ENCODE data around the gene MZF1.

The MZF1 gene

GRCh38 chr19:58513694-58514563 lies 59.2 kb downstream of the MZF1 start:
- peak overlapping the region; percentile 41 to 45 for H3K4me3 ChIP-seq
- H3K27me3 ChIP-seq: no peaks in the 10 kb centered on the region
- peak; percentile 72 to 73 for TF ChIP-seq CTCF (IDR thresholded peaks at IDR 0.05)
- H3K4me1 ChIP-seq: peaks cover 16 to 55% (median 38%) of the 10 kb centered on the region in 4 donors
- intact Hi-C loops (cut with DNase I; ENCODE audit: low total_unique reads): no loop called here
- peak overlapping the region; percentile 24 to 48 for H3K27ac ChIP-seq
- peaks cover 15 to 31% (median 17%) of the 10 kb centered on the region in 3 donors for H3K36me3 ChIP-seq
- no peaks in the 10 kb centered on the region for H3K9me3 ChIP-seq
- DNase-seq: peak; percentile 51 to 84

- no peaks in the 10 kb centered on the region for H3K9me3 ChIP-seq
- no peak for DNase-seq
- peaks cover 15 to 31% (median 17%) of the 10 kb centered on the region in 3 donors for H3K36me3 ChIP-seq
- H3K27me3 ChIP-seq: no peaks in the 10 kb centered on the region
- no peak for TF ChIP-seq CTCF (IDR thresholded peaks at IDR 0.05)
- H3K27ac ChIP-seq: peak overlapping the region; percentile 24 to 48
- H3K4me3 ChIP-seq: no peak overlapping the region
- H3K4me1 ChIP-seq: peaks cover 9 to 48% (median 31%) of the 10 kb centered on the region in 4 donors
- intact Hi-C loops (cut with DNase I; ENCODE audit: low total_unique reads): no loop called here
These were observed 59.9 kb downstream of the MZF1 start for GRCh38 chr19:58513213-58513693.

Measured in tibial artery (tissue), 4 donors.